ENCODE data around the gene RNASET2.

DNA sequence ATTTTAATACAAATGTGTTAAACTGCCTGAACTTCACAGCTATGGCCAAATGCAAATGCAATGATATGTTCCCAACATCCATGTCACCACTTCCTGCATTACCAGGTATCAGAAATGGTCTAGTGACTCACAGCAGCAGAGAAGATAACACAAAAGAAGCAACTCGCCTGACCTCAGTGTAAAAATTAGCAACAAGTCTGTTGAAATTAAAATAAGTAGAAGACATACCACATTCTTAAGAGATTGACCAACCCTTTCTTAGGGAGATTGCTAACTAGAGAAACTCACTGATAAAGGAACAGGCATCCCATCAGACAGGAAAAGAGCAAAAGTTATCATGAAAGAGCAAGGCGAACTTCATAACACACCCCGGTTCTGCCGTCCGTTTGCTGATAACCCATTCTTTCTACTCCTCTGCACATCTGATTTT lies 45.1 kb downstream of the RNASET2 start:
- TF ChIP-seq MAFK (IDR thresholded peaks at IDR 0.05; ENCODE audit: partially characterized antibody) (no peak), EP300 (IDR thresholded peaks at IDR 0.05) (no peak), EHMT2 (IDR thresholded peaks at IDR 0.05; ENCODE audit: low read depth) (no peak), CBX8 (IDR thresholded peaks at IDR 0.05) (no peak), POLR2A (IDR thresholded peaks at IDR 0.05; ENCODE audit: low read length) (no peak), HDAC2 (IDR thresholded peaks at IDR 0.05) (no peak)
- TF ChIP-seq, protein P1, sequence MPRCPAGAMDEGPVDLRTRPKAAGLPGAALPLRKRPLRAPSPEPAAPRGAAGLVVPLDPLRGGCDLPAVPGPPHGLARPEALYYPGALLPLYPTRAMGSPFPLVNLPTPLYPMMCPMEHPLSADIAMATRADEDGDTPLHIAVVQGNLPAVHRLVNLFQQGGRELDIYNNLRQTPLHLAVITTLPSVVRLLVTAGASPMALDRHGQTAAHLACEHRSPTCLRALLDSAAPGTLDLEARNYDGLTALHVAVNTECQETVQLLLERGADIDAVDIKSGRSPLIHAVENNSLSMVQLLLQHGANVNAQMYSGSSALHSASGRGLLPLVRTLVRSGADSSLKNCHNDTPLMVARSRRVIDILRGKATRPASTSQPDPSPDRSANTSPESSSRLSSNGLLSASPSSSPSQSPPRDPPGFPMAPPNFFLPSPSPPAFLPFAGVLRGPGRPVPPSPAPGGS (IDR thresholded peaks at IDR 0.05): no peak
- TF ChIP-seq, protein P2, sequence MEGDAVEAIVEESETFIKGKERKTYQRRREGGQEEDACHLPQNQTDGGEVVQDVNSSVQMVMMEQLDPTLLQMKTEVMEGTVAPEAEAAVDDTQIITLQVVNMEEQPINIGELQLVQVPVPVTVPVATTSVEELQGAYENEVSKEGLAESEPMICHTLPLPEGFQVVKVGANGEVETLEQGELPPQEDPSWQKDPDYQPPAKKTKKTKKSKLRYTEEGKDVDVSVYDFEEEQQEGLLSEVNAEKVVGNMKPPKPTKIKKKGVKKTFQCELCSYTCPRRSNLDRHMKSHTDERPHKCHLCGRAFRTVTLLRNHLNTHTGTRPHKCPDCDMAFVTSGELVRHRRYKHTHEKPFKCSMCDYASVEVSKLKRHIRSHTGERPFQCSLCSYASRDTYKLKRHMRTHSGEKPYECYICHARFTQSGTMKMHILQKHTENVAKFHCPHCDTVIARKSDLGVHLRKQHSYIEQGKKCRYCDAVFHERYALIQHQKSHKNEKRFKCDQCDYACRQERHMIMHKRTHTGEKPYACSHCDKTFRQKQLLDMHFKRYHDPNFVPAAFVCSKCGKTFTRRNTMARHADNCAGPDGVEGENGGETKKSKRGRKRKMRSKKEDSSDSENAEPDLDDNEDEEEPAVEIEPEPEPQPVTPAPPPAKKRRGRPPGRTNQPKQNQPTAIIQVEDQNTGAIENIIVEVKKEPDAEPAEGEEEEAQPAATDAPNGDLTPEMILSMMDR (IDR thresholded peaks at IDR 0.05): no peak

Measured in A549 (cell line).